Panc1 (cell line): ENCODE results near the gene MAIP1.

Experiments used
- POLR2AphosphoS5 ChIP-seq: IDR thresholded peaks from 2 replicates; pipeline ENCODE4 v1.6.1; 2012; ENCODE audit warnings: mild to moderate bottlenecking, low read depth, low read length, moderate library complexity
- SIN3A ChIP-seq: IDR thresholded peaks from 2 replicates; pipeline ENCODE4 v1.6.1; 2012; ENCODE audit warnings: low read depth, mild to moderate bottlenecking, low read length, moderate library complexity, borderline replicate concordance; ENCODE audit not compliant: insufficient read depth
- TCF7L2 ChIP-seq: IDR thresholded peaks from 2 replicates; pipeline ENCODE4 v1.6.1; 2011; ENCODE audit warnings: mild to moderate bottlenecking, low read depth, low read length, inconsistent platforms
- TF ChIP-seq, protein P1 (sequence below): fragments of 450-650 bp; IDR thresholded peaks from 2 replicates; pipeline ENCODE4 v1.5.1; 2017; ENCODE audit warnings: mild to moderate bottlenecking
- TF ChIP-seq, protein P2 (sequence below), 2 experiments: IDR thresholded peaks; 2 replicates each; pipeline ENCODE4 v1.6.1; 2011 to 2012; ENCODE audit warnings: low read depth in 2 of 2, control low read depth in 1 of 2, low read length in 1 of 2, mild to moderate bottlenecking in 1 of 2, moderate library complexity in 1 of 2; ENCODE audit not compliant: insufficient read depth in 1 of 2

- TF ChIP-seq, protein P1, sequence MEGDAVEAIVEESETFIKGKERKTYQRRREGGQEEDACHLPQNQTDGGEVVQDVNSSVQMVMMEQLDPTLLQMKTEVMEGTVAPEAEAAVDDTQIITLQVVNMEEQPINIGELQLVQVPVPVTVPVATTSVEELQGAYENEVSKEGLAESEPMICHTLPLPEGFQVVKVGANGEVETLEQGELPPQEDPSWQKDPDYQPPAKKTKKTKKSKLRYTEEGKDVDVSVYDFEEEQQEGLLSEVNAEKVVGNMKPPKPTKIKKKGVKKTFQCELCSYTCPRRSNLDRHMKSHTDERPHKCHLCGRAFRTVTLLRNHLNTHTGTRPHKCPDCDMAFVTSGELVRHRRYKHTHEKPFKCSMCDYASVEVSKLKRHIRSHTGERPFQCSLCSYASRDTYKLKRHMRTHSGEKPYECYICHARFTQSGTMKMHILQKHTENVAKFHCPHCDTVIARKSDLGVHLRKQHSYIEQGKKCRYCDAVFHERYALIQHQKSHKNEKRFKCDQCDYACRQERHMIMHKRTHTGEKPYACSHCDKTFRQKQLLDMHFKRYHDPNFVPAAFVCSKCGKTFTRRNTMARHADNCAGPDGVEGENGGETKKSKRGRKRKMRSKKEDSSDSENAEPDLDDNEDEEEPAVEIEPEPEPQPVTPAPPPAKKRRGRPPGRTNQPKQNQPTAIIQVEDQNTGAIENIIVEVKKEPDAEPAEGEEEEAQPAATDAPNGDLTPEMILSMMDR = no peak
- TF ChIP-seq, protein P2, sequence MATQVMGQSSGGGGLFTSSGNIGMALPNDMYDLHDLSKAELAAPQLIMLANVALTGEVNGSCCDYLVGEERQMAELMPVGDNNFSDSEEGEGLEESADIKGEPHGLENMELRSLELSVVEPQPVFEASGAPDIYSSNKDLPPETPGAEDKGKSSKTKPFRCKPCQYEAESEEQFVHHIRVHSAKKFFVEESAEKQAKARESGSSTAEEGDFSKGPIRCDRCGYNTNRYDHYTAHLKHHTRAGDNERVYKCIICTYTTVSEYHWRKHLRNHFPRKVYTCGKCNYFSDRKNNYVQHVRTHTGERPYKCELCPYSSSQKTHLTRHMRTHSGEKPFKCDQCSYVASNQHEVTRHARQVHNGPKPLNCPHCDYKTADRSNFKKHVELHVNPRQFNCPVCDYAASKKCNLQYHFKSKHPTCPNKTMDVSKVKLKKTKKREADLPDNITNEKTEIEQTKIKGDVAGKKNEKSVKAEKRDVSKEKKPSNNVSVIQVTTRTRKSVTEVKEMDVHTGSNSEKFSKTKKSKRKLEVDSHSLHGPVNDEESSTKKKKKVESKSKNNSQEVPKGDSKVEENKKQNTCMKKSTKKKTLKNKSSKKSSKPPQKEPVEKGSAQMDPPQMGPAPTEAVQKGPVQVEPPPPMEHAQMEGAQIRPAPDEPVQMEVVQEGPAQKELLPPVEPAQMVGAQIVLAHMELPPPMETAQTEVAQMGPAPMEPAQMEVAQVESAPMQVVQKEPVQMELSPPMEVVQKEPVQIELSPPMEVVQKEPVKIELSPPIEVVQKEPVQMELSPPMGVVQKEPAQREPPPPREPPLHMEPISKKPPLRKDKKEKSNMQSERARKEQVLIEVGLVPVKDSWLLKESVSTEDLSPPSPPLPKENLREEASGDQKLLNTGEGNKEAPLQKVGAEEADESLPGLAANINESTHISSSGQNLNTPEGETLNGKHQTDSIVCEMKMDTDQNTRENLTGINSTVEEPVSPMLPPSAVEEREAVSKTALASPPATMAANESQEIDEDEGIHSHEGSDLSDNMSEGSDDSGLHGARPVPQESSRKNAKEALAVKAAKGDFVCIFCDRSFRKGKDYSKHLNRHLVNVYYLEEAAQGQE (IDR thresholded peaks at IDR 0.05; ENCODE audit: insufficient read depth in 1 of 2, low read depth in 2 of 2, low read length in 1 of 2) = no peak
- TF ChIP-seq POLR2AphosphoS5 = no peak
- TF ChIP-seq TCF7L2 = no peak
- no peak for TF ChIP-seq SIN3A
Observed at GRCh38 chr2:199926806-199927205, 28.6 kb upstream of the MAIP1 start.
